GM12878 (cell line): Measurements from ENCODE around the gene ATP6V0E1. TPM values are rescaled to one million over a fixed set of nuclear protein-coding genes. Genes with fewer than 3 reads are reported as not detected.

ENCODE experiments used
- ATAC-seq: fragments of 200-7000 bp; cut with Tn5 transposase; 3 replicates; pipeline ENCODE4 v1.9.1; 2020; ENCODE audit warnings: mild to moderate bottlenecking, moderate library complexity
- BruUV-seq: library from RNA; stranded (reverse); fragments of 400-500 nt; replicated peaks from 2 replicates; lab custom pipeline; 2021; lab: Mats Ljungman, UMichigan
- CTCF ChIA-PET: fragments of 300-600 bp; sonication (Branson Sonifier 250); formaldehyde crosslinking; extraction: SDS; loops from one replicate; lab custom pipeline; 2021; ENCODE audit warnings: inconsistent platforms; lab: Yijun Ruan, JAX
- POLR2A ChIA-PET: fragments of 350-600 bp; formaldehyde crosslinking; extraction: SDS; loops from one replicate; lab custom pipeline; 2021; ENCODE audit warnings: inconsistent platforms; lab: Charles Lee
- RAD21 ChIA-PET: fragments of 300-600 bp; sonication (Branson Sonifier 250); formaldehyde crosslinking; loops from one replicate; lab custom pipeline; 2023; ENCODE audit warnings: antibody characterized with exemption; ENCODE audit not compliant: unreplicated experiment; lab: Charles Lee
- SMC1A ChIA-PET: fragments of 300-600 bp; sonication (Branson Sonifier 250); formaldehyde crosslinking; loops from one replicate; lab custom pipeline; 2023; ENCODE audit not compliant: unreplicated experiment, uncharacterized antibody; lab: Charles Lee
- DNase-seq: peaks from one replicate; pipeline ENCODE4 v3.0.0-alpha.2; 2011; ENCODE audit warnings: low read depth, low spot score
- FAIRE-seq: peaks from 3 replicates; lab custom pipeline; 2011; peaks lifted over from hg19 to GRCh38; lab: Jason Lieb, UNC
- H2AFZ ChIP-seq: 2 replicates; pipeline ENCODE4 v1.6.0; 2011; ENCODE audit warnings: low read depth, low read length, control low read depth; ENCODE audit not compliant: control insufficient read depth
- H3K27ac ChIP-seq: 2 replicates; pipeline ENCODE4 v1.5.1; 2011; ENCODE audit warnings: control low read depth; ENCODE audit not compliant: control insufficient read depth, insufficient read depth
- H3K27me3 ChIP-seq, 2 experiments: replicated peaks in 1 of 2; 2 replicates each; pipeline versions ENCODE4 v1.6.0 to v1.6.1; 2011; ENCODE audit warnings: low read length in 1 of 2; ENCODE audit not compliant: control insufficient read depth in 2 of 2, insufficient read depth in 2 of 2
- H3K36me3 ChIP-seq, 2 experiments: 2 replicates each; pipeline ENCODE4 v1.5.1; 2011; ENCODE audit warnings: low read length in 1 of 2; ENCODE audit not compliant: control insufficient read depth in 2 of 2, insufficient read depth in 2 of 2
- H3K4me1 ChIP-seq: 2 replicates; pipeline ENCODE4 v1.6.1; 2011; ENCODE audit warnings: mild to moderate bottlenecking, low read length, moderate library complexity, mixed read lengths; ENCODE audit not compliant: control insufficient read depth, insufficient read depth
- H3K4me2 ChIP-seq: 2 replicates; pipeline ENCODE4 v1.6.0; 2011; ENCODE audit warnings: control low read depth; ENCODE audit not compliant: control insufficient read depth, insufficient read depth
- H3K4me3 ChIP-seq: fragments of 200-600 bp; sonication (generic); 2 replicates; pipeline ENCODE4 v1.5.1; 2016
- H3K79me2 ChIP-seq: 2 replicates; pipeline ENCODE4 v1.6.0; 2011; ENCODE audit warnings: low read length; ENCODE audit not compliant: control insufficient read depth, insufficient read depth
- H3K9ac ChIP-seq: 2 replicates; pipeline ENCODE4 v1.8.0; 2011; ENCODE audit warnings: low read length, control low read depth, mixed read lengths; ENCODE audit not compliant: control insufficient read depth, insufficient read depth
- H3K9me3 ChIP-seq: replicated peaks from 3 replicates; pipeline ENCODE4 v1.5.1; 2011; ENCODE audit warnings: mild to moderate bottlenecking, low read length; ENCODE audit not compliant: control insufficient read depth, insufficient read depth
- H4K20me1 ChIP-seq: 2 replicates; pipeline ENCODE4 v1.6.0; 2011; ENCODE audit not compliant: control insufficient read depth, insufficient read depth
- E4F1 ChIP-seq: fragments of 450-650 bp; IDR thresholded peaks from 2 replicates; pipeline ENCODE4 v1.6.1; 2018; ENCODE audit warnings: borderline replicate concordance, mild to moderate bottlenecking; ENCODE audit not compliant: partially characterized antibody
- JUNB ChIP-seq: IDR thresholded peaks from 2 replicates; pipeline ENCODE4 v1.6.1; 2016; ENCODE audit warnings: antibody characterized with exemption, mild to moderate bottlenecking
- PKNOX1 ChIP-seq: fragments of 450-650 bp; IDR thresholded peaks from 2 replicates; pipeline ENCODE4 v1.6.1; 2016; ENCODE audit warnings: mild to moderate bottlenecking
- WGBS: methylation state at CpG from one replicate; pipeline ENCODE4 v1.1.6; 2016; ENCODE audit warnings: low lambda C conversion rate; ENCODE audit not compliant: insufficient replicate concordance, insufficient coverage; ENCODE audit errors: missing lambda C conversion rate; 5-methylcytosine and 5-hydroxymethylcytosine counted together
- in situ Hi-C: fragments of 300-500 bp; cut with MboI; formaldehyde crosslinking; loops from 9 replicates; pipeline ENCODE4 v1.14.3; 2018; ENCODE audit warnings: mixed read lengths
- intact Hi-C: fragments of 100-400 bp; cut with micrococcal nuclease; formaldehyde crosslinking; loops from one replicate; pipeline ENCODE4 v1.14.2; 2022; ENCODE audit not compliant: unreplicated experiment
- polyA plus RNA-seq, 11 experiments: library from polyadenylated mRNA; depleted of rRNA in 4 of 11; unstranded in 6 of 11; stranded (reverse) in 5 of 11; fragments of >200 nt; fragmentation: Nextera tagmentation in 4 of 11; fragmentation: Illumina TruSeq in 1 of 11; extraction: Ambion mirVana in 4 of 11; extraction: Trizol in 1 of 11; gene quantifications; 1 replicate in 1 of 11; 2 replicates in 10 of 11; pipeline versions ENCODE4 v1.2.1 to v1.2.3, GENCODE V29; 2011 to 2016; ENCODE audit warnings: inconsistent platforms in 2 of 11, missing spikeins in 2 of 11, low read depth in 1 of 11
- total RNA-seq, 4 experiments: library from RNA; depleted of rRNA in 3 of 4; stranded (reverse); fragments of >200 nt in 3 of 4; fragmentation: Illumina TruSeq in 1 of 4; extraction: Trizol in 1 of 4; gene quantifications; 2 replicates each; pipeline versions ENCODE4 v1.2.1 to v1.2.3, GENCODE V29; 2013 to 2021
- TF ChIP-seq, protein P1 (sequence below): IDR thresholded peaks from 2 replicates; pipeline ENCODE4 v1.6.1; 2011; ENCODE audit warnings: low read depth, low read length, improper control_type of control experiment, borderline replicate concordance

ATP6V0E1 gene
- total and polyA plus RNA-seq, 10 of the 15 experiments (the other 5 are each of a cell fraction or from before 2014, with no cell fraction given), result 143 to 787 (median 306) TPM

DNA sequence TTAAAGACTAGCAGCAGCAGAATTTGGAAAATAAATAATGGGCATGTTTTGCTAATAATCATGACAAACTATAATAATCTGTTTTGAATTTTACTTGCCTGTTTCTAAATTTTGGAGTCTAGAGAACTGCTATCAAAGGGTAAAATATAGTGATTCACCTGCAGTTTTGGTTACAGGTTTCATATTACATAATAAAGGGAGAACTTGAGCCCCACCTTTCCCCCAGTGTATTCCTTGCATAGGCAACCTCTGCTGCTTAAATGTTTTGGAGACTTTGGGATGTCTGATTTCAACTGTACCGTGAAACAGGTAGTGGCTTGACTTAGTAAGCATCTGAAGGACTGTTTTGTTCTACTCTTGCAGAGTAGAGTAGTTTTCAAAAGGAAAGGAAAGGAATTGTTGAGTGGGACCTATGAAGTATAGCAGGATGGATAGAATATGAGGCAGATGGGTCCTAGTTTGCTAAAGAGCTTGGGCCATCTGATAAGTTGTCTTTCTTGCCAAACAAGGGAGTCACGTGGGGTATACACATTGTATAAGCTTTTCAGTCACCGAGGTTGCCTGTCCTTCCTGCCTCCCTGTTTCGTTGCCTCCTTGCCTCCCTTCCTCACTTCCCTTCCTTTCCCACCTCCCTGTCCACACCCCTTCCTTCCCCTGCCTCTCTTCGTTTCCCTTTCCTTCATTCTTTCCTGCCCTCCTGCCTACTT lies 91.7 kb downstream of the ATP6V0E1 start:
- DNase-seq, result no peak
- Histone ChIP-seq H2AFZ (no peak overlapping the region), H3K27me3 (no peaks in the 10 kb centered on the region), H3K4me1 (no peaks in the 10 kb centered on the region), H3K79me2 (no peaks in the 10 kb centered on the region), H3K9ac (no peak overlapping the region), H3K4me3 (no peak overlapping the region), H3K9me3 (no peaks in the 10 kb centered on the region), H3K4me2 (no peak overlapping the region), H3K36me3 (no peaks in the 10 kb centered on the region), H3K27ac (no peak overlapping the region), H4K20me1 (no peaks in the 10 kb centered on the region)
- WGBS, result 69% methylated on average over 5 of the region's 5 CpGs
- intact Hi-C loops, result no loop called here
- CTCF ChIA-PET, result no interaction called here
- BruUV-seq, result no TSS peak
- SMC1A ChIA-PET, result no interaction called here
- no peak for ATAC-seq
- FAIRE-seq, result no peak
- TF ChIP-seq E4F1 (no peak), JUNB (no peak), PKNOX1 (no peak)
- TF ChIP-seq, protein P1, sequence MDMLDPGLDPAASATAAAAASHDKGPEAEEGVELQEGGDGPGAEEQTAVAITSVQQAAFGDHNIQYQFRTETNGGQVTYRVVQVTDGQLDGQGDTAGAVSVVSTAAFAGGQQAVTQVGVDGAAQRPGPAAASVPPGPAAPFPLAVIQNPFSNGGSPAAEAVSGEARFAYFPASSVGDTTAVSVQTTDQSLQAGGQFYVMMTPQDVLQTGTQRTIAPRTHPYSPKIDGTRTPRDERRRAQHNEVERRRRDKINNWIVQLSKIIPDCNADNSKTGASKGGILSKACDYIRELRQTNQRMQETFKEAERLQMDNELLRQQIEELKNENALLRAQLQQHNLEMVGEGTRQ, result no peak
- in situ Hi-C loops, result no loop called here
- POLR2A ChIA-PET, result no interaction called here
- RAD21 ChIA-PET, result no interaction called here
